ENCODE results near the gene WNT10A. TPM values are rescaled to one million over a fixed set of nuclear protein-coding genes. Genes with fewer than 3 reads are reported as not detected.

WNT10A gene
- total RNA-seq, 1 donor from 2014 or later = not detected

- Mint-ChIP-seq H3K9me3 (ENCODE audit: low read depth) (no peaks in the 10 kb centered on the region), H3K27me3 (peaks cover 85% of the 10 kb centered on the region), H3K4me1 (ENCODE audit: low read depth) (peaks cover 3% of the 10 kb centered on the region), H3K27ac (no peak overlapping the region), H3K4me3 (ENCODE audit: low read depth) (no peak overlapping the region), H3K36me3 (ENCODE audit: insufficient read depth) (no peaks in the 10 kb centered on the region)
- TF ChIP-seq CTCF (IDR thresholded peaks at IDR 0.05; ENCODE audit: unreplicated experiment) = no peak
- no peak for DNase-seq (ENCODE audit: low spot score, unreplicated experiment)
Observed at GRCh38 chr2:218869064-218869463, 11.6 kb upstream of the WNT10A start.

- TF ChIP-seq CTCF (IDR thresholded peaks at IDR 0.05; ENCODE audit: unreplicated experiment) = no peak
- Mint-ChIP-seq H3K27ac (no peak overlapping the region), H3K27me3 (peaks cover 91% of the 10 kb centered on the region), H3K4me1 (ENCODE audit: low read depth) (peaks cover 3% of the 10 kb centered on the region), H3K4me3 (ENCODE audit: low read depth) (no peak overlapping the region), H3K36me3 (ENCODE audit: insufficient read depth) (no peaks in the 10 kb centered on the region), H3K9me3 (ENCODE audit: low read depth) (no peaks in the 10 kb centered on the region)
- no peak for DNase-seq (ENCODE audit: low spot score, unreplicated experiment)
Observed at GRCh38 chr2:218870984-218871344, 9.7 kb upstream of the WNT10A start.

- peaks cover 3% of the 10 kb centered on the region for H3K4me1 Mint-ChIP-seq (ENCODE audit: low read depth)
- H3K27ac Mint-ChIP-seq = no peak overlapping the region
- no peak for TF ChIP-seq CTCF (IDR thresholded peaks at IDR 0.05; ENCODE audit: unreplicated experiment)
- H3K4me3 Mint-ChIP-seq (ENCODE audit: low read depth) = no peak overlapping the region
- peaks cover 1% of the 10 kb centered on the region for H3K36me3 Mint-ChIP-seq (ENCODE audit: insufficient read depth)
- H3K9me3 Mint-ChIP-seq (ENCODE audit: low read depth) = peaks cover 3% of the 10 kb centered on the region
- H3K27me3 Mint-ChIP-seq = peaks cover 90% of the 10 kb centered on the region
- DNase-seq (ENCODE audit: low spot score, unreplicated experiment) = no peak
Observed at GRCh38 chr2:218871345-218872302, 9.0 kb upstream of the WNT10A start.

- peaks cover 88% of the 10 kb centered on the region for H3K27me3 Mint-ChIP-seq
- no peak for DNase-seq (ENCODE audit: low spot score, unreplicated experiment)
- H3K27ac Mint-ChIP-seq = no peak overlapping the region
- peaks cover 4% of the 10 kb centered on the region for H3K9me3 Mint-ChIP-seq (ENCODE audit: low read depth)
- TF ChIP-seq CTCF (IDR thresholded peaks at IDR 0.05; ENCODE audit: unreplicated experiment) = peak; percentile 11
- peaks cover 3% of the 10 kb centered on the region for H3K4me1 Mint-ChIP-seq (ENCODE audit: low read depth)
- H3K36me3 Mint-ChIP-seq (ENCODE audit: insufficient read depth) = peaks cover 1% of the 10 kb centered on the region
- H3K4me3 Mint-ChIP-seq (ENCODE audit: low read depth) = no peak overlapping the region
Observed at GRCh38 chr2:218872645-218873358, 7.8 kb upstream of the WNT10A start.

GRCh38 chr2:218873359-218874194 is 7.1 kb upstream of the WNT10A start:
- H3K4me3 Mint-ChIP-seq (ENCODE audit: low read depth) = no peak overlapping the region
- H3K9me3 Mint-ChIP-seq (ENCODE audit: low read depth) = peaks cover 4% of the 10 kb centered on the region
- DNase-seq (ENCODE audit: low spot score, unreplicated experiment) = no peak
- H3K27ac Mint-ChIP-seq = no peak overlapping the region
- no peak for TF ChIP-seq CTCF (IDR thresholded peaks at IDR 0.05; ENCODE audit: unreplicated experiment)
- H3K4me1 Mint-ChIP-seq (ENCODE audit: low read depth) = peaks cover 3% of the 10 kb centered on the region
- peaks cover 1% of the 10 kb centered on the region for H3K36me3 Mint-ChIP-seq (ENCODE audit: insufficient read depth)
- peaks cover 86% of the 10 kb centered on the region for H3K27me3 Mint-ChIP-seq
